Keratinocyte (primary cell): ENCODE data around the gene TPRA1. TPM values are rescaled to one million over a fixed set of nuclear protein-coding genes. Genes with fewer than 3 reads are reported as not detected.

ENCODE experiments used
- DNase-seq: peaks from one replicate; pipeline ENCODE4 v3.0.0-alpha.2; 2011; ENCODE audit warnings: low read depth, missing footprints, low spot score
- FAIRE-seq: peaks from 2 replicates; lab custom pipeline; 2011; peaks lifted over from hg19 to GRCh38; lab: Jason Lieb, UNC
- H2AFZ ChIP-seq: 2 replicates; pipeline ENCODE4 v1.6.0; 2012; ENCODE audit warnings: low read length, control low read depth, inconsistent platforms; ENCODE audit not compliant: control insufficient read depth
- H3K27ac ChIP-seq: 2 replicates; pipeline ENCODE4 v1.5.1; 2011; ENCODE audit warnings: low read length; ENCODE audit not compliant: control insufficient read depth, insufficient read depth
- H3K27me3 ChIP-seq: 3 replicates; pipeline ENCODE4 v1.6.0; 2011; ENCODE audit warnings: low read length; ENCODE audit not compliant: control insufficient read depth, insufficient read depth; ENCODE audit errors: extremely low read depth
- H3K36me3 ChIP-seq, 2 experiments: 2 replicates in 1 of 2; 3 replicates in 1 of 2; pipeline ENCODE4 v1.5.1; 2011; ENCODE audit warnings: low read length in 2 of 2, mild to moderate bottlenecking in 1 of 2; ENCODE audit not compliant: control insufficient read depth in 2 of 2, insufficient read depth in 2 of 2; ENCODE audit errors: extremely low read depth in 1 of 2
- H3K4me1 ChIP-seq: 3 replicates; pipeline ENCODE4 v1.5.1; 2011; ENCODE audit warnings: low read length; ENCODE audit not compliant: control insufficient read depth, insufficient read depth; ENCODE audit errors: extremely low read depth
- H3K4me2 ChIP-seq: 3 replicates; pipeline ENCODE4 v1.6.0; 2011; ENCODE audit warnings: low read depth, low read length; ENCODE audit not compliant: control insufficient read depth, insufficient read depth; ENCODE audit errors: extremely low read depth
- H3K4me3 ChIP-seq, 3 experiments: fragments of 200-600 bp in 1 of 3; sonication (generic) in 1 of 3; 2 replicates in 2 of 3; 3 replicates in 1 of 3; pipeline ENCODE4 v1.5.1; 2011 to 2016; ENCODE audit warnings: low read length in 3 of 3, mild to moderate bottlenecking in 3 of 3, control low read depth in 2 of 3, inconsistent platforms in 1 of 3, low read depth in 1 of 3, mixed read lengths in 1 of 3, mixed run types in 1 of 3, moderate library complexity in 1 of 3; ENCODE audit not compliant: control insufficient read depth in 2 of 3, insufficient read depth in 2 of 3; ENCODE audit errors: extremely low read depth in 1 of 3
- H3K79me2 ChIP-seq: 2 replicates; pipeline ENCODE4 v1.6.0; 2012; ENCODE audit warnings: low read length; ENCODE audit not compliant: control insufficient read depth, insufficient read depth
- H3K9ac ChIP-seq: 3 replicates; pipeline ENCODE4 v1.6.0; 2011; ENCODE audit warnings: low read length; ENCODE audit not compliant: control insufficient read depth, insufficient read depth; ENCODE audit errors: extremely low read depth
- H3K9me1 ChIP-seq: 3 replicates; pipeline ENCODE4 v1.6.0; 2011; ENCODE audit warnings: low read length; ENCODE audit not compliant: control insufficient read depth, insufficient read depth; ENCODE audit errors: extremely low read depth
- H3K9me3 ChIP-seq: 2 replicates; pipeline ENCODE4 v1.5.1; 2012; ENCODE audit warnings: low read depth, low read length; ENCODE audit not compliant: control insufficient read depth
- H4K20me1 ChIP-seq: 3 replicates; pipeline ENCODE4 v1.6.0; 2011; ENCODE audit warnings: low read length; ENCODE audit not compliant: control insufficient read depth, insufficient read depth; ENCODE audit errors: extremely low read depth
- EZH2 ChIP-seq: IDR thresholded peaks from one replicate; pipeline ENCODE4 v1.6.1; 2012; ENCODE audit warnings: inconsistent platforms, mild to moderate bottlenecking, low read length, moderate library complexity
- dilution Hi-C: fragments of 300-500 bp; cut with MboI; formaldehyde crosslinking; loops from one replicate; pipeline ENCODE4 v1.7.0; 2020; ENCODE audit warnings: low sequenced_read_pairs; ENCODE audit not compliant: extremely low pct_ligation_motif_present
- polyA plus RNA-seq, 5 experiments: library from polyadenylated mRNA; depleted of rRNA in 3 of 5; stranded (reverse) in 3 of 5; stranded (forward) in 1 of 5; unstranded in 1 of 5; fragments of >200 nt; gene quantifications; 1 replicate in 1 of 5; 2 replicates in 3 of 5; 3 replicates in 1 of 5; pipeline versions ENCODE4 v1.2.1 to v1.2.3, GENCODE V29; 2011 to 2012; ENCODE audit warnings: missing spikeins in 2 of 5, low read depth in 1 of 5, low replicate concordance in 1 of 5
- TF ChIP-seq, protein P1 (sequence below), 3 experiments: IDR thresholded peaks in 1 of 3; conservative IDR thresholded peaks in 1 of 3; optimal IDR thresholded peaks in 1 of 3; 2 replicates in 2 of 3; 3 replicates in 1 of 3; pipeline versions ENCODE3 to v1.5.1; 2011; ENCODE audit warnings: low read length in 3 of 3, mild to moderate bottlenecking in 3 of 3, moderate library complexity in 2 of 3, control low read depth in 1 of 3, inconsistent platforms in 1 of 3; ENCODE audit not compliant: insufficient read depth in 2 of 3; ENCODE audit errors: extremely low read depth in 1 of 3

The TPRA1 gene
- polyA plus RNA-seq, 1 donor (not counting 4 experiments of a cell fraction or from before 2014, with no cell fraction given): 22.2 TPM

GRCh38 chr3:127539366-127540060 lies 51.0 kb downstream of the TPRA1 start:
- Histone ChIP-seq H3K4me1 (no peaks in the 10 kb centered on the region), H2AFZ (no peak overlapping the region), H3K9me1 (no peaks in the 10 kb centered on the region), H3K36me3 (no peaks in the 10 kb centered on the region), H3K27ac (no peak overlapping the region), H3K27me3 (peaks cover 6% of the 10 kb centered on the region), H4K20me1 (no peaks in the 10 kb centered on the region), H3K4me3 (no peak overlapping the region), H3K9ac (no peak overlapping the region), H3K79me2 (no peaks in the 10 kb centered on the region), H3K9me3 (no peaks in the 10 kb centered on the region), H3K4me2 (no peak overlapping the region)
- dilution Hi-C loops: no loop called here
- FAIRE-seq (no peak), DNase-seq (no peak)
- TF ChIP-seq, protein P1, sequence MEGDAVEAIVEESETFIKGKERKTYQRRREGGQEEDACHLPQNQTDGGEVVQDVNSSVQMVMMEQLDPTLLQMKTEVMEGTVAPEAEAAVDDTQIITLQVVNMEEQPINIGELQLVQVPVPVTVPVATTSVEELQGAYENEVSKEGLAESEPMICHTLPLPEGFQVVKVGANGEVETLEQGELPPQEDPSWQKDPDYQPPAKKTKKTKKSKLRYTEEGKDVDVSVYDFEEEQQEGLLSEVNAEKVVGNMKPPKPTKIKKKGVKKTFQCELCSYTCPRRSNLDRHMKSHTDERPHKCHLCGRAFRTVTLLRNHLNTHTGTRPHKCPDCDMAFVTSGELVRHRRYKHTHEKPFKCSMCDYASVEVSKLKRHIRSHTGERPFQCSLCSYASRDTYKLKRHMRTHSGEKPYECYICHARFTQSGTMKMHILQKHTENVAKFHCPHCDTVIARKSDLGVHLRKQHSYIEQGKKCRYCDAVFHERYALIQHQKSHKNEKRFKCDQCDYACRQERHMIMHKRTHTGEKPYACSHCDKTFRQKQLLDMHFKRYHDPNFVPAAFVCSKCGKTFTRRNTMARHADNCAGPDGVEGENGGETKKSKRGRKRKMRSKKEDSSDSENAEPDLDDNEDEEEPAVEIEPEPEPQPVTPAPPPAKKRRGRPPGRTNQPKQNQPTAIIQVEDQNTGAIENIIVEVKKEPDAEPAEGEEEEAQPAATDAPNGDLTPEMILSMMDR (optimal IDR thresholded peaks at IDR 0.05 in 1 of 3, IDR thresholded peaks at IDR 0.05 in 1 of 3, conservative IDR thresholded peaks at IDR 0.05 in 1 of 3; ENCODE audit: extremely low read depth in 1 of 3, insufficient read depth in 2 of 3, low read length in 3 of 3): no peak
- no peak for TF ChIP-seq EZH2

- TF ChIP-seq, protein P1 (optimal IDR thresholded peaks at IDR 0.05 in 1 of 3, IDR thresholded peaks at IDR 0.05 in 1 of 3, conservative IDR thresholded peaks at IDR 0.05 in 1 of 3; ENCODE audit: extremely low read depth in 1 of 3, insufficient read depth in 2 of 3, low read length in 3 of 3): no peak
- no peak for TF ChIP-seq EZH2
- Histone ChIP-seq H2AFZ (no peak overlapping the region), H3K4me3 (no peak overlapping the region), H4K20me1 (no peaks in the 10 kb centered on the region), H3K9me3 (no peaks in the 10 kb centered on the region), H3K27me3 (peaks cover 6% of the 10 kb centered on the region), H3K36me3 (no peaks in the 10 kb centered on the region), H3K9ac (no peak overlapping the region), H3K4me1 (no peaks in the 10 kb centered on the region), H3K4me2 (no peak overlapping the region), H3K79me2 (no peaks in the 10 kb centered on the region), H3K27ac (no peak overlapping the region), H3K9me1 (no peaks in the 10 kb centered on the region)
- DNase-seq: no peak
- no peak for FAIRE-seq
- dilution Hi-C loops: no loop called here
Measured at GRCh38 chr3:127538569-127538968, 52.0 kb downstream of the TPRA1 start.
